GM21390 (cell line): ENCODE results near the gene CH25H.

ENCODE experiments used
- ATAC-seq: cut with Tn5 transposase; IDR thresholded peaks from one replicate; pipeline ENCODE4 v1.9.1; 2021; ENCODE audit not compliant: unreplicated experiment

CH25H gene

DNA sequence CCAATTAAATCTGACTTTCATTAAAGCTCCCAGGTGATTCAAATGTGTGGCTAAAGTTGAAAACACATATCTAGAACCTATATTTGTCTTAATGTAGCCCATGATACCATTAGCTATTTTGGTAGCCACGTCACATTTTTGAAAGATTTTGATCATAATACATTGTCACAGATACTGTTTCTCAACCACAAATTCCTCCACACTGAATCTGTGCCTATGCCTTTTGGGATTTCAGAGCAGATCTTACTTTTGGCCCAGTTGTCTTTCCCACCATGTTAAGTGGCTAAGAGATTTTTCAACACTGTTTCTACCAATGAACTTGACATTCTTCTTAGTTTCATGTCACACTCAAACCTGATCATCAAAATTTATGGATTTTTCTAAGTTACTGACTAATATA lies 47.4 kb downstream of the CH25H start:
- ATAC-seq: no peak

DNA sequence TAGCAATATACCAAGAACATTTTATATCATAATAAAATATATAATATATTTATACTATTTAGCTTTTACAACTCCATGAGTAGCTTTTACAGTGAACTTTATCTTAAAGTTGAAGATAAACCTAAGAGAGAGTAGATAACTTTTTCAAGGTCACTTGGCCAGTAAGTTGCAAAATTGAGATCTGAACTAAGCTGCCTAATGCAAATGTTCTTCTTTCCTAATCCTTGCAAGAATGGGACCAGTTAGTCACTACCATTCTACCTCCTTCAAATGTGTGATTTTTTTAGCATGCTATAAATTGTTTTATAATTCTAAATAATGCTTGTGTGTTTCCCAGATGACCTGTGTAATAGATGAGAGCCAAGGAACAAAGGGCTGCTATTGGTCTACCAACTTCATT lies 47.8 kb downstream of the CH25H start:
- no peak for ATAC-seq

GRCh38 chr10:89158446-89158845 lies 48.7 kb downstream of the CH25H start:
- ATAC-seq: no peak

- no peak for ATAC-seq
Measured at GRCh38 chr10:89156161-89156835, 50.8 kb downstream of the CH25H start.
